ENCODE measurements around the gene PKDREJ.

PKDREJ gene

DNA sequence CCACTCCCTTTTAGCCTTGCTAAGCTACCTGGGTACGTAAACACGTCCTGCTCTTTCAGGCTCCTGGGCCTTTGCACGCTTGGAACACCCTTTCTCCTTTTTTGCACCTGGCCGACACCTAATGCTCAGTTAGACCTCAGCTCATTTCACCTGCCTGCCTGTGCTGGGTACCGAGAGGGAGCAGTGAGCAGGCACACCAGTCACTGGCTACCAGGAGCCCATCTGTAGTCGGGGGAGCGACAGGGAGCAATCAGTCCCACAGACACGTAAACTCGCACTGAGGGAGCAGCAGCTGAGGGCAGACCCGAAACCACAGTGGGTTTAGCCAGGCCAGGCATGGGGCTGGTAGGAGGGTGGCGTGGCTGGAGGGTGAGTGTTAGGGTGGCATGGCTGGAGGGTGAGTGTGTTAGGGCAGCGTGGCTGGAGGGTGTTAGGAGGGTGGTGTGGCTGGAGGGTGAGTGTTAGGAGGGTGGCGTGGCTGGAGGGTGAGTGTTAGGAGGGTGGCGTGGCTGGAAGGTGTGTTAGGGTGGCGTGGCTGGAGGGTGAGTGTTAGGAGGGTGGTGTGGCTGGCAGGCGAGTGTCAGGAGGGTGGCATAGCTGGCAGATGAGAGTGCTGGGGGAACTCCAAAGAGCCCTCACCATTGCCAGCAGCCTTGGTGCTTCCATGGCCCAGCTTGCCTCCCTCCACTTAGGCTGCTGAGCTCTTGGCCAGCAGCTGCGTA lies 27.1 kb upstream of the PKDREJ start:
- no peak overlapping the region for H3K4me3 ChIP-seq
- no peak overlapping the region for H3K27ac ChIP-seq

DNA sequence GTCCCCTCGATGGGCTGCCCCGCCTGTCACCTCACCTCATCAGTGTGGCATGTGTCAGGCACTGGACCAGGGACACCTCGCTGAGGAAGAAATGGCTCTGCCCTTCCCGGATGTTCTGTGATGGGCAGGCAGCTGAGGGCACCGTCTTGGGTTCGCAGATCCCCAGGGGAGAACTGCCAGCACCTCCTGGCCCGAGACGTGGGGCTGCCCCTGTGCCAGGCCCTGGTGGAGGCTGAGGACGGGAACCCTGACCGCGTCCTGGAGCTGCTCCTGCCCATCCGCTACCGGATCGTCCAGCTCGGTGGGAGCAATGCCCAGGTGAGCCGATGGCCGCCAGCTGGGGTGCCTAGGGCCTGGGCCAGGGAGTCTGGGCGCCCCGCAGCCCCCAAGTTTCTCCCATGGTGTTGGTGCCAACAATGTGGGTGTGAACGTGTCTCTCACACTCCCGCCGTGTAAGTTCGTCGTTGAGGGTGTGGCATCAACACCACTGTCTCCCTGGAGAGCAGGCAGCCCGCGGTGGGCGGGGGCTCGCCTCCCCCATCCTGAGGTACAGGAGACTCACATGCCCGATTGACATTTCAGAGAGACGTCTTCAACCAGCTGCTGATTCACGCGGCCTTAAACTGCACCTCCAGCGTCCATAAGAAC lies 26.2 kb upstream of the PKDREJ start:
- Histone ChIP-seq H3K27ac (peak overlapping the region in 3 of 21 experiments; percentile 17 to 77 (median 21)), H3K4me3 (no peak overlapping the region)

DNA sequence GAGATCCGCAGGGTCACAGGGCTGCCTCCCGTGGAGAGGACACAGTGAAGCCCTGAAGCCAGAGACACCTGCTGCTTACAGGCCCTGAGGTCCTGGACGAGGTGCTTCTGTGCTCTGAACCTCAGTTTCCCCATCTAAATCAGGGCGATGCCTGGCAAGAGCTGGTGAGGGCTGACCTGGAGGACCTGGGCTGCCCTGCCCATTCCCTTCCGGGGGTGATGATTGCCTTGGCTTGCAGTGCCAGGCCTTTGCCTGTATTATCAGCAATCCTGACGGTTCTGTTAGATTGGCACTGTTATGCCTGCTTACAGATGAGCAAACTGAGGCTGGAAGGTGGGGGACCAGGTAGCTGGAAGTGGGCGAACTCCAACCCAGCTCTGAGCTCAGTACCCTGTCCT lies 25.7 kb upstream of the PKDREJ start:
- H3K4me3 ChIP-seq: no peak overlapping the region
- H3K27ac ChIP-seq: peak overlapping the region in 9 of 21 experiments; percentile 17 to 77 (median 64)

DNA sequence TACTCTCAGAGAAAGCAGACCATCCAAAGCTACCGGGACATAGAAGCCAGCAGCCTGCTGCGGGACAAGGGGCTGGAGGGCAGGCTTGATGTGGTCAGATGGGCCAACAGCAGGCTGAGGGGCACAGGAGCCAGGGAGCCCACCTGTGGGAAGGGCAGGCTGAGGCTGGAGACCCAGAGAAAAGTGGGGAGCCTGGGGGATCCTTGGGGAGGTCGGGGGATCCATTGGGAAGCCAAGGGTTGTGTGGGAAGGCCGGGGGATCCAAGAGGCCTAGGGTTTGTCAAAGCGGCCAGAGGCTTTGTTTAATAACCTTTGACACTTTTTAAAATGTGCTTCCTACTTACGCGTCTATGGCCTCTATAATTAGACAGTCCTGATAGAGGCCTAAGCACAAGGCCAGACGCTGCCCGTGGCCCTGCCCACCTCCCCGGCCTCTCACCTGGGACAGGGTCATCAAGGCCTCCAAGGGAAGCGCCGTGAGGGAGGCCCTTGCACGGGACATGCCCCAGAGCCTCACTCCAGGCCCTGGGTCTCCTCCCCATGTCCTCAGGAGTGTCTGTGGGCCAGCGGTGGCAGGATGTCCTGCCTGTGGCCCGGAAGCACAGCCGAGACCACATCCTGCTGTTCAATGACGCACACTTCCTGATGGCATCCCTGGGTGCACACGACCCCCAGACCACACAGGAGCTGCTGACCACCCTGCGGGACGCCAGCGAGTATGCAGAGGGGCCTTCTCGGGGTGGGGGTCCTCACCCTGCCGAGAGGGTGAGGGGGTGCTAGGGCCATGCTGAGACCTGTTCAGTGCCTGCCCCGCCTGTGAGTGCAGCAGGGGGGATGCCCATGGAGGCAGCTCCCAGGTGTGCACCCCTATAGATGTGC lies 25.0 kb upstream of the PKDREJ start:
- Histone ChIP-seq H3K27ac (peak overlapping the region in 19 of 21 experiments; percentile 4 to 79 (median 63)), H3K4me3 (peak overlapping the region in 4 of 7 experiments; percentile 4 to 14 (median 9))

DNA sequence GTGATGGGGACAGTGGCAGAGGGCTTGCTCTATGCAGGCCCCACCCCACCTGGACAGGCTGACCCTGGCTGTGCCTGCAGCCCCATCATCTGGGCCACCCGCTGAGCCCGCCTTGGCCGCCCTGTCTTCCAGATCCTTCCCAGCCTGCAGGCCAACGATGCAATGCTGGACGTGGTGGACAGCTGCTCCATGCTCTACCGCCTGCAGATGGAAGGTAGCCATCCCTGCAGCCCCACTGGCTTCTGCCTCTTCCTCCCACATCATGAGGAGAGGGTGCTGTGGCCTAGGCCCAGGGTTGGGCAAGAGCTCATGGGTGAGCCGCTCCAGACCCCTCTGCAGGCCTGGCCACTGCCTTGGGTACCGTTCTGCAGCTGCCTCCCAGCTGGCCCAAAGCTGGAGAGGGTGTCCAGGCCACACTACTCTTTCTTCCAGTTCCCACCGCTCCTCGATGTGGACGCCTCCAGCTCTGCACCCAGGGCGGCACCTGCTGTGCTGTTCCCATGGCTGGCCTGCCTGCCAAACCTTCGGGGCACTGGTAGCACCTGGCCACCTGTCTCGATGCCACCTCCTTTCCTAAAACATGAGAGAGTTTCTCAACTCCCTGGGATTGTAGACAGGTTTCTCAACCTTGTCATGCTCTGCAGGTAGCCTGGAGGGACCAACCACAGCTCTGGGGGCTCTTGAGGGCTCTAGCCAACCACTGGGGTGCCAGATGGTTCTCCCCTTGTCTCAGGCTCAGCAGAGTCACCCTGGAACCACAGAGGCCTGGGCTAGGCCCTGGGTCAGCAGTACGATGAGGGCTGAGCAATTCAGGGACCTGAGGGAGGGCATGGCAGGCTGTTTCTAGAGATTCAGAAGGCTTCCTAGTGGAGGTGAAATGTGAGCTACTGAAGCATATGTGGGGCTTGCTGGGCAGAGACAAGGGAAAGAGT lies 24.1 kb upstream of the PKDREJ start:
- no peak overlapping the region for H3K4me3 ChIP-seq
- peak overlapping the region in 19 of 21 experiments; percentile 4 to 79 (median 63) for H3K27ac ChIP-seq

DNA sequence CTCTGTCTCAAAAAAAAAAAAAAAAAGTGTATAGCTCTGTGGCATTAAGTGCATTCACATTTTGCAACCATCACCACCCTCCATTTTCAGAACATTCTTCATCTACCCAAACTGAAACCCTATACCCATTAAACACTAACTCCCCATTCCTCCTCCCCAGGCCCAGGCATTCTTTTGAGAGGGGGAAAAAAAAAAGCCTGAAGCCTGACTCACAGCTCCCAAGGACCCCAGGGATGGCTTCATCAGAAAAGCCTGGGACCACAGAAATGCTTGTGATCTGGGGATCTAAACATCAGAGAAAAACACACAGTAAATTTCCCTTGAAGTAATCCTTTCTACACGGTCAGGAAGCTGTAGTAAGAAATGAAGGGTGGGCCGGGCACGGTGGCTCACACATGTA lies 22.9 kb upstream of the PKDREJ start:
- Histone ChIP-seq H3K27ac (no peak overlapping the region), H3K4me3 (no peak overlapping the region)

DNA sequence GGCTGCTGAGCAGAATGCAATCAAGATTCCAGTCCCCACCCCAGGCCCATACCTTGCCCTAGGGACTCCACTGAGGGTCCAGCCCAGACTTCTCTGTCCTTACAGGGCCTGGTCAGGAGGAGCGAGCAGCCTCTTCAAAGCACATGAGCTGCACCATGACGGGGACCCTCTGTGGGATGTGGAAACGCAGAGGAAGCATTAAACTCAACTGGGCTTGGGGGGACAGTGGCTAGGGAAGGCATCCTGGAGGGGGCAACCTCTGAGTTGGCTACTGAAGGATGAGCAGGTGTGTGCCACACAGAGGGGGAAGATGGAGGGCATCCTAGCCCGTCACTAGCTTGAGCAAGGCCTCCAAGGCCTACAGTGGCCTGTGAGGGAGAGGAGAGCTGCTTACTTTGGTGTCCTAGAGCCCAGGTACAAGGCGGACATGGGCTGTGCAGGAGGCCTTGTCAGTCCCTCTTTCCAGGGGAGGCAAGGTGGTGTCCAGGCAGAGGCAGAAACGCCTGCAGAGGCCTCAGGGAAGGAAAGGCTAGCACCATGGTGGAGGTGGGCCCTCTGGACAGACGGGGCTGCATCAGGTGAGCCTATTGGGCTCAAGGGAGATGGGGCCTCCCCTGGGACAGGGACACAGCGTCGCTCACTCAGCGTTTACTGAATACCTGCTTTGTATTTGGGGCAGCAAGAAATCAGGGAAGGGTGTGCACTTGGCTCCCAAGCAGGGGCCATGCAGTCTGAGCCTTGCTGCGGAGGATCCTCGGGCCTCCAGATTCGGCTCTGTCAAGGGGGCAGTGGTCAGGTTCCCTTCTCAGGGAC lies 18.9 kb upstream of the PKDREJ start:
- H3K4me3 ChIP-seq: no peak overlapping the region
- no peak overlapping the region for H3K27ac ChIP-seq

DNA sequence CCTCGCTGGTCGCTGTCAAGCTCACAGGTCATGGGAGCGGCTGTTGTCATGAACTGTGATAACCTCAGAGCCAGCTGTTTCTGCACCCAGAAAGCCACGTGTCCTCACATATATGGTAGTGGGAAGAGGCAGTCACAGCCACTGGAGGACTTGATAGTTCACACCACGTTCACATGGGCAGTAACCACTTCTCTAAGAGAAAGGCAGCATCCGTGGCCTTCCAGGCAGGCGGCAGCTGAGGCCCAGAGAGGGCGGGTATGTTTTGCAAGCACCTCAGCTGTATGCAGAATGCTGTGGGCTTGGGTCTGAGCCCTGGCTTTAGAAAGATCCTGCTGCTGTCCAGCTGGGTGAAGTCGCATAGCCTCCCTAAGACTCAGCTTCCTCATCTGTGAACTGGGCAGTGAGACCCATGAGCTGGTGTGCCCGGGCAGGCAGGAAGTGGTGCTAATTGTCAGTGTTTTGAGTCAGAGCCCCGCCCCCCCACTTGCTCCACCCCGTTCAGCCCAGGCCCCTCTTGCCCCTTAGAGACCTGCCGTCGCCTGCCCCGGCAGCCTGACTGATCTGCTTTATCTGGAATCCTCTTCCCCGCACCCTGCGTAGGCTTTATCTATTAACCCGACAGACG lies 18.0 kb upstream of the PKDREJ start:
- Histone ChIP-seq H3K27ac (peak overlapping the region in 2 of 21 experiments; percentile 1 to 59), H3K4me3 (no peak overlapping the region)

DNA sequence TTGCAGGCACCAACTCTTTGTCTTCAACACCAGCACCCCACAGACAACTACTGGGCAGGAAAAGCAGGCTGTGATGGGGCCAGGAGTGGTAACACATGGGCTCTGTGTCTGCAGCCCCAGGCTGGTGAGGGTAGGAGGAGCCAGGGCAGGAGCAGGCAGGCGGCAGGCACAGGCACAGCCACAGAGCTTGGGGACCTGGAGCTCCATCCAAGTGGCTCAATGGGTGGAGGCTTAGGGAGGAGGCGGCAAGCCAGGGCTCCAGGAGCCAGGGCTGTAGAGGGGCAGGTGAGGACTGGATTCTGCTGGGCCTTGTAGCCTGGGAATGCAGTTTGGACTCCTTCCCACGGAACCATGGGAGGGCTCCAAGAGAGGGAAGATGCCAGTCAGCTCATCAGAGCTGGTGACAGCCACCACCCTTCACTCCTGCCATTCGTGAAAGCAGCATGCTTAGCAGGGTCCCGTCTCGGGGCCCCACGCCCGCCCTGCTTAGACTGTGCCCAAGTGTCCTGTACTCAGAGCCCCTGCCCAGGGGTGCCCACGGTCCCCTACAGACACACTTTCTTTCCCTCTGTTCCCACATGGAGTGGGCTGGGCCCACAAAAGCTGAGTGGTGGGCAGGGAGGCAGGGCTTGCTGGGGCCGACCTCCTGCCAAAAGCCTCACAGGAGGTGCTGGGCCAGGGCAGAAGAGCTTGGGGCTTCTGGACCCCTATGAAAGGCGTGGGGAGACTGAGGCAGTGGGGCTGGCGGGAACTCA lies 17.1 kb upstream of the PKDREJ start:
- H3K4me3 ChIP-seq: no peak overlapping the region
- peak overlapping the region in 3 of 21 experiments; percentile 35 to 59 (median 37) for H3K27ac ChIP-seq

DNA sequence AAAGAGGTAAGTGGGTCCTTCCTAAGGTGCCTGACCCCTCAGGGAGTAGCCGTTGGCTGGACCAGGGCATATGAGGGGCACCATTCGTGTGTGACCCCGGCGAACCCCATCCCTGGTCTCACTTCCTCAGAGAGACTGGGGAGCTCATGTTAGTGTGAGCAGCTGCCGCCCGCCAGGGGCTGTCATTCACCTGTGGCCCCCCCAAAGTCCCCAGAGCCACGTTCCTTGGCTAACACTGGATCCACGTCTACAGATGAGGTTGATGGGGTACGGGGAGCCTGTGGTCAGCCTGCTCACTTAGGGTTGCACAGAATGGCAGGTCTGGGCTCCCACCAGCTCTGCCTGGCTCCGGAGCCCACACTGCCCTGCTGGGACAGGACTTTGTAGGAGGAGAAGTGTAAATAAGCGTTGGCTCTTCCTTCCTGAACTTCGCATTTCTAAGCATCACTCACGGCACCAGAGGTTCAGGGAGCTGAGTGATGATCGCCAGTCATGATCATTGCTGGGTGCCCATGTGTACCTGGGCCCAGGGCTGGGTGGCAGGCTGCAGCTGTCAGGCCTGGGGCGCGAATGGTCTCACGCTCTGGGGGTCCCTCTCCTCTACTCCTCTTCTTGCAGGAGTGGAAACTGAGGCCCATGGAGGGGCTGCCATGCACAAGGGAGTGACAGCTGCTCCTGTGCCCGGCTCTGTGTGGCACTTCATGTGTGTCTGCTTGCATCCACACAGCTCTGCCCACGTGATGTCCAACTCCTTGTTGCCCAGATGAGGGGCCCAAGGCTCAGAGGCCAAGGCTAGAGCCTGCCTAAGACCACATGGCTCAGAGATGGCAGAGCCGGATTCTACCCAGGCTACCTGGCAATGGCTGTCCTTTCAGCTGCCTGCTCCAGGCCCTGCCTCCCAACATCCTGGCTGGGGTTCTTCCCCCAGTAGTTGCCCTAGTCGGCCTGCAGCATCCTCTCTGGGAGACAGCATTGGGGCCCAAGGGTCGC lies 15.8 kb upstream of the PKDREJ start:
- H3K27ac ChIP-seq: no peak overlapping the region

DNA sequence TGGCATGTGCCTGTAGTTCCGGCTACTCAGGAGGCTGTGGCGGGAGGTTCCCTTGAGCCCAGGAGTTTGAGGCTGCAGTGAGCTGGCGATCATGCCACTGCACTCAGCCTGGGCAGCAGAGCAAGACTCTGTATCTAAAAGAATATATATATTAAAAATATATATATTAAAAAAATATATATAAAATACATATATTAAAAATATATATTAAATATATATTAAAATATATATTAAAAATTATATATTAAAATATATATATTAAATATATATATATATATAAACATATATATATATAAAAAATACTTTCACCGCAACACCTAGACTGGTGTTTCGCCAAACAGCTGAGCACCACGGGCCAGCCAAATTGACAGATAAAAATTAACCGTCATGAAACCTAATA lies 13.4 kb upstream of the PKDREJ start:
- H3K4me3 ChIP-seq: no peak overlapping the region
- no peak overlapping the region for H3K27ac ChIP-seq

More for the DNA sequence above, 15.8 kb upstream of the PKDREJ start:
- H3K4me3 ChIP-seq: no peak overlapping the region

DNA sequence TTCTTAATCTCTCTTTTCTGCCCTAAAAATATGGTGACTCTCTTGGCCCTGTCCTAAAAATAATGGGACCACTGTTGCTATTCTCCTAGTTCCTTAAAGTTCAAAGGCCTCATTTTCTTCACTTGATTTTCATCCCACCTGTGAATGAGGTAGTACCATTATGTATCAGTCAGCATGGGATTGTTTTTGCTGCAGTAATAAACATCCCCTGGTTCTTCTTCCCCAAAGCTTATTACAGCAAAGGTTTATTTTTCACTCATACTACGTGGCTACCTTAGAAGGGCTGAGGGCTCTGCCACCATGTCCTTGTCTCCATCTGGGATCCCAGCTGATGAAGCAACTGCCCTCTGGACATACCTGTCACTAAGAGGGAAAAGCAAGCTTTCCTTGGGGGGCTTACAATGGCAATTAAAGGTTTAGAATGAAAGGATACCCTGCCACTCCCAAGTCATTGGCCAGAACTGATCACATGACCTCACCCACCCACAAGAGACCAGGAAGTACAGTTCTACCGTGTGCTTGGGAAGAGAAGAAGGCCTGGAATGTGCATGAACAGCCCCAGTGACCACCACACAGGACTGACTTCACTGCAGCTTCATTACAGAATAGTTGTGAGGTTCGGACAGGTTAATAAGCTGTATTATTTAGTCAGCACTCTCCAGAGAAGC lies 12.4 kb upstream of the PKDREJ start:
- Histone ChIP-seq H3K27ac (no peak overlapping the region), H3K4me3 (no peak overlapping the region)

DNA sequence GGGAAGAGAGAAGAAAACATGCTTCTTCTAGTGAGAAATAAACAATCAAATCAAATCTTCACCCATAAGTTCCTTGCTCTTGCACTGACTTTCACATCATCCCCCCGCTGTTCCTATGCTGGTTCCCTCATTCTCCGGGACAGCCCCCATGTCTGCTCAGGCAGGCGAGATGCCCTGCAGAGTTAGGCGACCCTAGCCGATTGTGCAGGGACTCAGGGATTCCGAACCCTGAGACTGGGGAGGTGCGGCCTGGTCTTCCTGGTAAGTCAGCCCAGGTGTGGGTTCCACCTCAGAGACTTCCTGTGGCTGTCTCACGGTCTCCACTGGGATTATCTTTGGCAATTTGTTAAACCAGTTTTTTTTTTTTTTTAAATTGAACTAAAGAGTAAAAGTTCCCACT lies 11.2 kb upstream of the PKDREJ start:
- Histone ChIP-seq H3K27ac (no peak overlapping the region), H3K4me3 (no peak overlapping the region)

DNA sequence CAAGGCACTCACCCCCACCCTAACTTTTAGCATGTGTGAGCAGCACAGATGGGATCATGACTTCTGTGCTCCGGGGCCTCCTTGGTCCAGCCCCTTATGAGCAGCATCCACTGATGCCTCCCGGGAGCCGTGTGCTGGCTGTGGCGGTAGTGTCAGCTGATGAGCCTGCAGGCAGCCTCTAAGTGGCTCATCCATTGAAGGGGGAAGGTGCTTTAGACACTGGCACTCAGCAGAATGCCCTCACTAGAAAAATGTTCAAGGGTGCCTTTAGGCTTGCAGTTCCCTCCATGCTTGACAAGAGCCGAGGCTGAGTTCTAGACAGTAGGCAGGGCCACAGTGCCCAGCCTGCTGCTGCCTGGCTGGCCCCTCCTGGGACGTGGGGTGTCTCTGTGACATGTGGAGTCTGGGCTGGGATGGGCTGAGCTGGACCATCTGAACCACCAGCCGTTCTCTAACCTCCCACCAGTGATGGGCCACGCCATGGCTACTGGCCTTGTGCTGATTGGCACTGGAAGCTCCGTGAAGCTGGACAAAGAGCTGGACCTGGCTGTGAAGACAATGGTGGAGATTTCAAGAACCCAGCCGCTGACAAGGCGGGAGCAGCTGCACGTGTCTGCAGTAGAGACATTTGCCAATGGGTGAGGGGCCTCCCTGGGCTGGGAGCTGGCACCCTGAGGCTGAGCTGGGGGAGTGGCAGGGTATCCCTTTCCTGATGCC lies 10.4 kb upstream of the PKDREJ start:
- Histone ChIP-seq H3K27ac (no peak overlapping the region), H3K4me3 (no peak overlapping the region)

Measured in skin epidermis (tissue), 12 donors.